ENCODE results near the gene SCO1. TPM values are rescaled to one million over a fixed set of nuclear protein-coding genes. Genes with fewer than 3 reads are reported as not detected.

SCO1 gene
- total and polyA plus RNA-seq, 2 donors (not counting 1 experiment from before 2014, with no cell fraction given): 16.7 to 56.6 TPM

- Histone ChIP-seq H3K36me3 (ENCODE audit: control insufficient read depth, insufficient read depth, low read length) (no peaks in the 10 kb centered on the region), H2AFZ (ENCODE audit: low read length) (no peak overlapping the region), H3K9me3 (ENCODE audit: control insufficient read depth, insufficient read depth, low read depth, low read length) (no peaks in the 10 kb centered on the region), H3K4me2 (ENCODE audit: extremely low read depth, insufficient read depth, low read length) (no peak overlapping the region), H3K27ac (ENCODE audit: insufficient read depth, low read length) (no peak overlapping the region), H3K4me3 (replicated peaks in 1 of 4; ENCODE audit: control extremely low read depth in 1 of 4, insufficient read depth in 1 of 4, low read depth in 3 of 4, low read length in 4 of 4) (no peak overlapping the region), H3K79me2 (ENCODE audit: control insufficient read depth, insufficient read depth, low read length) (no peaks in the 10 kb centered on the region), H3K4me1 (ENCODE audit: control insufficient read depth, extremely low read depth, insufficient read depth, low read length) (no peaks in the 10 kb centered on the region), H4K20me1 (ENCODE audit: control insufficient read depth, extremely low read depth, insufficient read depth, low read length) (no peaks in the 10 kb centered on the region), H3K27me3 (ENCODE audit: control insufficient read depth, insufficient read depth, low read length) (no peaks in the 10 kb centered on the region), H3K9ac (ENCODE audit: insufficient read depth, low read length) (no peak overlapping the region)
- TF ChIP-seq, protein P1, sequence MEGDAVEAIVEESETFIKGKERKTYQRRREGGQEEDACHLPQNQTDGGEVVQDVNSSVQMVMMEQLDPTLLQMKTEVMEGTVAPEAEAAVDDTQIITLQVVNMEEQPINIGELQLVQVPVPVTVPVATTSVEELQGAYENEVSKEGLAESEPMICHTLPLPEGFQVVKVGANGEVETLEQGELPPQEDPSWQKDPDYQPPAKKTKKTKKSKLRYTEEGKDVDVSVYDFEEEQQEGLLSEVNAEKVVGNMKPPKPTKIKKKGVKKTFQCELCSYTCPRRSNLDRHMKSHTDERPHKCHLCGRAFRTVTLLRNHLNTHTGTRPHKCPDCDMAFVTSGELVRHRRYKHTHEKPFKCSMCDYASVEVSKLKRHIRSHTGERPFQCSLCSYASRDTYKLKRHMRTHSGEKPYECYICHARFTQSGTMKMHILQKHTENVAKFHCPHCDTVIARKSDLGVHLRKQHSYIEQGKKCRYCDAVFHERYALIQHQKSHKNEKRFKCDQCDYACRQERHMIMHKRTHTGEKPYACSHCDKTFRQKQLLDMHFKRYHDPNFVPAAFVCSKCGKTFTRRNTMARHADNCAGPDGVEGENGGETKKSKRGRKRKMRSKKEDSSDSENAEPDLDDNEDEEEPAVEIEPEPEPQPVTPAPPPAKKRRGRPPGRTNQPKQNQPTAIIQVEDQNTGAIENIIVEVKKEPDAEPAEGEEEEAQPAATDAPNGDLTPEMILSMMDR (conservative IDR thresholded peaks at IDR 0.05 in 1 of 2, IDR thresholded peaks at IDR 0.05 in 1 of 2; ENCODE audit: low read depth in 1 of 2, low read length in 2 of 2): no peak
- TF ChIP-seq EZH2 (IDR thresholded peaks at IDR 0.05; ENCODE audit: low read length, missing control alignments): no peak
- peak; percentile 21 to 59 for DNase-seq (ENCODE audit: low read depth in 2 of 2)
Measured at GRCh38 chr17:10648956-10649355, 48.4 kb downstream of the SCO1 start.

GRCh38 chr17:10648381-10648780 is 49.0 kb downstream of the SCO1 start:
- H4K20me1 ChIP-seq (ENCODE audit: control insufficient read depth, extremely low read depth, insufficient read depth, low read length): no peaks in the 10 kb centered on the region
- no peak for DNase-seq (ENCODE audit: low read depth in 2 of 2)
- H3K9ac ChIP-seq (ENCODE audit: insufficient read depth, low read length): no peak overlapping the region
- H2AFZ ChIP-seq (ENCODE audit: low read length): no peak overlapping the region
- H3K4me3 ChIP-seq (replicated peaks in 1 of 4; ENCODE audit: control extremely low read depth in 1 of 4, insufficient read depth in 1 of 4, low read depth in 3 of 4, low read length in 4 of 4): no peak overlapping the region
- no peaks in the 10 kb centered on the region for H3K27me3 ChIP-seq (ENCODE audit: control insufficient read depth, insufficient read depth, low read length)
- H3K4me1 ChIP-seq (ENCODE audit: control insufficient read depth, extremely low read depth, insufficient read depth, low read length): no peaks in the 10 kb centered on the region
- no peak overlapping the region for H3K4me2 ChIP-seq (ENCODE audit: extremely low read depth, insufficient read depth, low read length)
- no peak for TF ChIP-seq EZH2 (IDR thresholded peaks at IDR 0.05; ENCODE audit: low read length, missing control alignments)
- TF ChIP-seq, protein P1 (conservative IDR thresholded peaks at IDR 0.05 in 1 of 2, IDR thresholded peaks at IDR 0.05 in 1 of 2; ENCODE audit: low read depth in 1 of 2, low read length in 2 of 2): no peak
- H3K36me3 ChIP-seq (ENCODE audit: control insufficient read depth, insufficient read depth, low read length): no peaks in the 10 kb centered on the region
- H3K9me3 ChIP-seq (ENCODE audit: control insufficient read depth, insufficient read depth, low read depth, low read length): no peaks in the 10 kb centered on the region
- no peak overlapping the region for H3K27ac ChIP-seq (ENCODE audit: insufficient read depth, low read length)
- H3K79me2 ChIP-seq (ENCODE audit: control insufficient read depth, insufficient read depth, low read length): no peaks in the 10 kb centered on the region

- peak; percentile 53 to 74 for DNase-seq (ENCODE audit: low read depth in 2 of 2)
- Histone ChIP-seq H2AFZ (ENCODE audit: low read length) (no peak overlapping the region), H3K9me3 (ENCODE audit: control insufficient read depth, insufficient read depth, low read depth, low read length) (no peaks in the 10 kb centered on the region), H3K4me1 (ENCODE audit: control insufficient read depth, extremely low read depth, insufficient read depth, low read length) (no peaks in the 10 kb centered on the region), H4K20me1 (ENCODE audit: control insufficient read depth, extremely low read depth, insufficient read depth, low read length) (no peaks in the 10 kb centered on the region), H3K9ac (ENCODE audit: insufficient read depth, low read length) (no peak overlapping the region), H3K36me3 (ENCODE audit: control insufficient read depth, insufficient read depth, low read length) (no peaks in the 10 kb centered on the region), H3K79me2 (ENCODE audit: control insufficient read depth, insufficient read depth, low read length) (no peaks in the 10 kb centered on the region), H3K27me3 (ENCODE audit: control insufficient read depth, insufficient read depth, low read length) (no peaks in the 10 kb centered on the region), H3K4me3 (replicated peaks in 1 of 4; ENCODE audit: control extremely low read depth in 1 of 4, insufficient read depth in 1 of 4, low read depth in 3 of 4, low read length in 4 of 4) (no peak overlapping the region), H3K27ac (ENCODE audit: insufficient read depth, low read length) (no peak overlapping the region), H3K4me2 (ENCODE audit: extremely low read depth, insufficient read depth, low read length) (no peak overlapping the region)
- TF ChIP-seq, protein P1 (conservative IDR thresholded peaks at IDR 0.05 in 1 of 2, IDR thresholded peaks at IDR 0.05 in 1 of 2; ENCODE audit: low read depth in 1 of 2, low read length in 2 of 2): peak; percentile 93 to 96
- no peak for TF ChIP-seq EZH2 (IDR thresholded peaks at IDR 0.05; ENCODE audit: low read length, missing control alignments)
Measured at GRCh38 chr17:10646392-10646990, 50.8 kb downstream of the SCO1 start.

Measured in fibroblast of lung (primary cell).